Erythroblast (primary cell): ENCODE measurements around the gene PDLIM5.

Experiments used
- GATA1 ChIP-seq: IDR thresholded peaks from 2 replicates; pipeline ENCODE4 v1.6.1; 2011; ENCODE audit warnings: low read depth, mild to moderate bottlenecking, control low read depth, low read length, moderate library complexity
- POLR2A ChIP-seq: IDR thresholded peaks from 2 replicates; pipeline ENCODE4 v1.6.1; 2011; ENCODE audit warnings: mild to moderate bottlenecking, low read length

DNA sequence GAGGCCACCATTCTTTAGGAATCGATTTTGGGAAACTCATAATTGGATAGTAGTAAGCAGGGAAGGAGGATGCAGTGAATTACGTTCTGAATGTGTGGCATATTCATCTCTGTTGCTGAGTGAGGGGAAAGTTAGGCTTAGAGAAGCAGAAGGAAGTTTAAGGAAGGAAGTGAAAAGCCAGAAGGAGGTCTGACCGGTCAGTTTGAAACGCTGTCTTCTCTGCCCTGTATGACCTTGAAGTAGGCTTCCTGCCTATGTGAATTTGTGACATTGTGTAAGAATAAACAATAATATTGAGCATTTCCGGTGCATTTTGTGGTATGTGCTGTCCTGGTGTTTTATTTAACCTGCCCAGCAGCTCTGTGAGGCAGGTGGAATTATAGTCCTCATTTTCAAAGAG is 67.3 kb downstream of the PDLIM5 start:
- no peak for TF ChIP-seq POLR2A
- no peak for TF ChIP-seq GATA1
